Small intestine (tissue), 7 donors: Measurements from ENCODE around the gene PRR18. TPM values are rescaled to one million over a fixed set of nuclear protein-coding genes. Genes with fewer than 3 reads are reported as not detected.
A peak's percentile ranks its signal among the peaks of the same experiment; 100 is the strongest.

Experiments used
- DNase-seq, 2 donors: peaks; one replicate each; pipeline versions ENCODE4 v3.0.0 to v3.0.0-alpha.2; 2013
- FAIRE-seq: peaks from 2 replicates; lab custom pipeline; 2012; peaks lifted over from hg19 to GRCh38; lab: Jason Lieb, UNC
- H3K27ac ChIP-seq, 3 donors: one replicate each; pipeline ENCODE4 v1.5.1; 2013; ENCODE audit warnings: low read length in 2 of 3, mild to moderate bottlenecking in 2 of 3, control low read depth in 1 of 3, inconsistent platforms in 1 of 3, low read depth in 1 of 3, moderate library complexity in 1 of 3
- H3K27me3 ChIP-seq, 3 donors: one replicate each; pipeline ENCODE4 v1.6.1; 2013; ENCODE audit warnings: low read length in 3 of 3, inconsistent platforms in 1 of 3; ENCODE audit not compliant: control insufficient read depth in 3 of 3, insufficient read depth in 3 of 3
- H3K36me3 ChIP-seq, 3 donors: one replicate each; pipeline ENCODE4 v1.6.1; 2013; ENCODE audit warnings: low read length in 3 of 3, inconsistent platforms in 1 of 3, low read depth in 1 of 3, mild to moderate bottlenecking in 1 of 3, moderate library complexity in 1 of 3; ENCODE audit not compliant: control insufficient read depth in 3 of 3, insufficient read depth in 2 of 3
- H3K4me1 ChIP-seq, 3 donors: one replicate each; pipeline ENCODE4 v1.6.1; 2013; ENCODE audit warnings: low read length in 2 of 3, inconsistent platforms in 1 of 3, low read depth in 1 of 3, mild to moderate bottlenecking in 1 of 3, moderate library complexity in 1 of 3; ENCODE audit not compliant: control insufficient read depth in 3 of 3, insufficient read depth in 2 of 3
- H3K4me3 ChIP-seq, 3 donors: one replicate each; pipeline ENCODE4 v1.5.1; 2013; ENCODE audit warnings: low read length in 3 of 3, control low read depth in 1 of 3, inconsistent platforms in 1 of 3, low read depth in 1 of 3, mild to moderate bottlenecking in 1 of 3, moderate library complexity in 1 of 3
- H3K9me3 ChIP-seq, 2 donors: one replicate each; pipeline ENCODE4 v1.6.1; 2013; ENCODE audit warnings: low read depth in 1 of 2, low read length in 1 of 2; ENCODE audit not compliant: control insufficient read depth in 2 of 2, insufficient read depth in 1 of 2
- WGBS, 3 donors: extraction: QIAGEN DNeasy Blood & Tissue Kit; methylation state at CpG; one replicate each; pipeline ENCODE4 v1.1.7; 2013; 5-methylcytosine and 5-hydroxymethylcytosine counted together
- polyA plus RNA-seq, 4 donors: library from polyadenylated mRNA; stranded (reverse) in 3 of 4; unstranded in 1 of 4; fragments of 200-250 nt in 3 of 4; fragments of 120-200 nt in 1 of 4; gene quantifications; one replicate each; pipeline versions ENCODE4 v1.2.1 to v1.2.3, GENCODE V29; 2013
- donor health status: healthy with polysubstance abuse.
- donor health status: control.
- donor health status: control.
- donor health status: Bipolar disorder and iron deficiency.
- donor health status: healthy.

Gene PRR18
- polyA plus RNA-seq, 4 donors, result 0.43 to 0.68 (median 0.45) TPM; not detected in 1

DNA sequence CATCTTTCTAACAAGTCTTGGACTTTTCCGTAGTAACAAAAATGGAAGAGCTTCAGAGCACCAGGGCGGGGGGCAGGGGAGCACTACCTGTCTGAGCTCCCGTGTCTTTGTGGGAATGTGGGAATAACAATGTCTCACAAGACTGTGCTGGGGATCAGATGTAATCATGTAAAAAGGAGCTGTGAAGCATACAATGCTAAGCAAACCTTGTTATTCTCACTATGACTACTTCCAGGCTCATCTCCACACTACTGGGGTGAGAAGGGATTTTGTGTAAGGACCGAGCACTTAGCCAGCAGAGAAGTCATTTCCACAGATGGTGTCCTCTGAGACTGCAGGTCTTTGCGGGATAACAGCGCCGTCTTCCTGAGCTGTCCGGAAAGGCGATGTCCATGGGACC is 27.1 kb downstream of the PRR18 start:
- FAIRE-seq (no peak), DNase-seq (no peak)
- no peaks in the 10 kb centered on the region for H3K36me3 ChIP-seq
- no peak overlapping the region for H3K27ac ChIP-seq
- no peak overlapping the region for H3K4me3 ChIP-seq
- no peaks in the 10 kb centered on the region for H3K9me3 ChIP-seq
- no peaks in the 10 kb centered on the region for H3K4me1 ChIP-seq
- WGBS, 3 donors, result 85 to 94% (median 92%) methylated on average over 9 of the region's 9 CpGs
- H3K27me3 ChIP-seq, result peaks cover 0 to 26% (median 0%) of the 10 kb centered on the region in 3 donors

DNA sequence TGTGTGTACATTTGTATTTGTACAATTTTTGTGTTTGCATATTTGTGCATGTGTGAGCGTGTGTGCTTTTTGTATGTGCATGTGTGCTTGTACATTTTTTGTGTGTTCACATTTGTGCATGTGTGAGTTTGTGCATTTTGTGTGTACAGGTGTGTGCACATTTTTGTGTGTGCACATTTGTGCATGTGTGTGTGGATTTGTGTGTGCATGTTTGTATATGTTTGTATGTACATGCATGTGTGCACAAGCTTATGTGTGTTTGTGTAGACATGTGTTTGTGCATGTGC is 28.9 kb downstream of the PRR18 start:
- no peaks in the 10 kb centered on the region for H3K4me1 ChIP-seq
- H3K27me3 ChIP-seq, result peaks cover 0 to 24% (median 0%) of the 10 kb centered on the region in 3 donors
- no peak overlapping the region for H3K4me3 ChIP-seq
- DNase-seq (no peak), FAIRE-seq (no peak)
- no peaks in the 10 kb centered on the region for H3K36me3 ChIP-seq
- 96 to 100% (median 97%) methylated on average over 1 of the region's 1 CpG for WGBS, 3 donors
- H3K9me3 ChIP-seq, result no peaks in the 10 kb centered on the region
- H3K27ac ChIP-seq, result no peak overlapping the region

GRCh38 chr6:166278579-166279392 is 29.4 kb downstream of the PRR18 start:
- FAIRE-seq, result no peak
- DNase-seq, result no peak
- 60 to 79% (median 61%) methylated on average over 8 of the region's 8 CpGs for WGBS, 3 donors
- Histone ChIP-seq H3K27me3 (peaks cover 0 to 19% (median 0%) of the 10 kb centered on the region in 3 donors), H3K4me1 (no peaks in the 10 kb centered on the region), H3K27ac (no peak overlapping the region), H3K4me3 (no peak overlapping the region), H3K9me3 (no peaks in the 10 kb centered on the region), H3K36me3 (no peaks in the 10 kb centered on the region)

GRCh38 chr6:166277892-166278578 is 30.2 kb downstream of the PRR18 start:
- DNase-seq (no peak), FAIRE-seq (no peak)
- no peaks in the 10 kb centered on the region for H3K36me3 ChIP-seq
- no peak overlapping the region for H3K27ac ChIP-seq
- H3K4me3 ChIP-seq, result no peak overlapping the region
- no peaks in the 10 kb centered on the region for H3K4me1 ChIP-seq
- H3K9me3 ChIP-seq, result no peaks in the 10 kb centered on the region
- WGBS, 3 donors, result 82 to 84% (median 82%) methylated on average over 11 of the region's 11 CpGs
- peaks cover 0 to 12% (median 0%) of the 10 kb centered on the region in 3 donors for H3K27me3 ChIP-seq

DNA sequence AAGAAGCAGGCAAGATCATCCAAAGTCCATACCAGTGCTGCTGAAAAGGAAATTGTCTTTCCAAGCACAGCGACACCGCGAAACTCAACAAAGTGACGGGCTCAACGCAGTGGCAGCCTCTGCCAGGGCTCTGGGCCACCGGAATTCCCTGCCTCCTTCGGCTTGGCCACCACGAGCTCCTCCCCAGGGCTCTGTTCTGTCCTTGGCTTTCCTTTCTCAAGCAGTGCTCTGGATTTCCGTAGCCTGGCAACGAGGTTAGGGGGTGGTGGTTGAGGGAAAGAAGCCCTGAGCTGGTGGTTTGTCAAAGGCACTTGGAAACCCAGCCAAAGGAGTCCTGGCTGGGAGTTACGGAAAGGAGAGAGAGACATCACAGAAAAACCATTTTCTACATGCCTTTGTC is 31.2 kb downstream of the PRR18 start:
- Histone ChIP-seq H3K9me3 (no peaks in the 10 kb centered on the region), H3K27me3 (peaks cover 0 to 12% (median 0%) of the 10 kb centered on the region in 3 donors), H3K36me3 (no peaks in the 10 kb centered on the region), H3K27ac (no peak overlapping the region), H3K4me3 (no peak overlapping the region), H3K4me1 (no peaks in the 10 kb centered on the region)
- FAIRE-seq, result no peak
- no peak for DNase-seq
- WGBS, 3 donors, result 68 to 82% (median 73%) methylated on average over 11 of the region's 11 CpGs

DNA sequence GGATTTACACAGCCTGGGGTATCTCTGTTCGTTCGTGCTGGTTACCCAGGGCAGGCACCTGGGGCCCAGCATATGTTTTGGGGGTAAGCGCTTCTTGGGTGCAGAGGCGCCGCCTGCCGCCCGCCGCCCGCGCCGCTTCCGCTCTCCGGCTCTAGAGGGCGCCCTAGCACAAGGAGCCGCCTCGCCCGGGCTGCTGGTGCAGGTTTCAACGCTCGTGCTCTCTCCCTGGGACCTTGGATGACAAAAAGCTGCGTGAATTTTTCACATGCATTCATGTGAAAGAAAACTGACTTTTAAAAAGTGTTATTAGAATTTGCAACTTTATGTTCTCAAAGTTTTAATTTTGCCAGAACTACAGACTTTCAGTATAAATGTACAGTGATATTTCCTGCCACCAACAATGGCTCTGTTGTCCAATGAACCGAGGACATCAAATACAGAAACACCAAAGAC is 32.5 kb downstream of the PRR18 start:
- DNase-seq (peak; percentile 64 to 80), FAIRE-seq (no peak)
- H3K4me3 ChIP-seq, result no peak overlapping the region
- WGBS, 3 donors, result 1 to 3% (median 1%) methylated on average over 21 of the region's 21 CpGs
- no peaks in the 10 kb centered on the region for H3K36me3 ChIP-seq
- peaks cover 0 to 9% (median 0%) of the 10 kb centered on the region in 3 donors for H3K27me3 ChIP-seq
- no peaks in the 10 kb centered on the region for H3K9me3 ChIP-seq
- H3K27ac ChIP-seq, result no peak overlapping the region
- no peaks in the 10 kb centered on the region for H3K4me1 ChIP-seq

DNA sequence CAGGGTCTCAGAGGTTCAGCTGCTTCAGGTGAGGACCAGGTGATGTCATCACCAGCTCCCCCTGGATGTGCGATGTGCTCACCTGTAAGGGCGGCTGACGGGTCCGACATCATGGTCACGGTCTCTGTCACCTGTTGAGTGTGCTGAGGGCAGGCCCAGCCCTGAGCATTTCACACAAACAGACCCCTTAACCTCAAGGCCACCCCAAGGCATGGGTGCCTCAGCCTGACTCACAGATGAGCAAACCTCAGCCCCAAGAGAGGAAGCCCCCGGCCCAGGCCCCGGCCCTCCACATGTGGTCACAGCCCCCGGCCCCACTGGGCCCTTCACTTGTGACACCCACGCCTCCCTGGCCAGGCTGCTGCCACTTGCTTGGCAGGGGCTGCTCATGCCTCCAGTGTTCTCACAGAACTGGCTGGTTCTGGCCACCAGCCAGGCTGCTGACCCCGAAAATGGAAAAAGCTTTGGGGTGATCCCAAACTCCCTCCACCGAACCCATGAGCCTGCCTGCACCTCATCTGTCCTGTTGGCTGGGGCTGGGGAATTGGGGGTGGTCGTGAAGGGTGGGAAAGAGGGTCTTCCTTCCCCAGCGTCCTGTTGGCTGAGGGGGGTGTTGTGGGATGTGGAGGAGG is 33.3 kb downstream of the PRR18 start:
- Histone ChIP-seq H3K4me1 (no peaks in the 10 kb centered on the region), H3K9me3 (no peaks in the 10 kb centered on the region), H3K4me3 (no peak overlapping the region), H3K27me3 (peaks cover 0 to 13% (median 0%) of the 10 kb centered on the region in 3 donors), H3K27ac (no peak overlapping the region), H3K36me3 (no peaks in the 10 kb centered on the region)
- no peak for DNase-seq
- 76 to 80% (median 78%) methylated on average over 12 to 13 of the region's 13 CpGs for WGBS, 3 donors
- FAIRE-seq, result no peak

DNA sequence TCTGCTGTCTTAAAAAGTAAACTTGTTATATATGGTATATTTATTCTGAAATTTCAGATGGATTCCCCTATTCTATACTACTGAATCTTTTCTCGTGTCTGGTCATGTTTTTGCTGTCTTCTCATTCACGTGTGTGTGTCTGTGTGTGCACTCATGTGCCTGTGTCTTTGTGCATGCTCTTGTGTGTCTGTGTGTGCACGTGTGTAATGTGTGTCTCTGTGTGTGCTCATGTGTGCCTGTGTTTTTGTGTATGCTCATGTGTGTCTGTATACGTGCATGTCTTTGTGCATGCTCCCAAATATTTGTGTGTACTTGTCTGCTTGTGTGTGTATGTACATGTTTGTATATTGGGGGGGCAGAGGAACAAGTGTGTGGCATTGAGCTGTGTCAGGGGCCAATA is 34.0 kb downstream of the PRR18 start:
- no peaks in the 10 kb centered on the region for H3K36me3 ChIP-seq
- H3K27me3 ChIP-seq, result peaks cover 0 to 20% (median 0%) of the 10 kb centered on the region in 3 donors
- H3K4me1 ChIP-seq, result no peaks in the 10 kb centered on the region
- no peaks in the 10 kb centered on the region for H3K9me3 ChIP-seq
- FAIRE-seq, result no peak
- WGBS, 3 donors, result 69 to 76% (median 72%) methylated on average over 4 of the region's 4 CpGs
- no peak overlapping the region for H3K4me3 ChIP-seq
- no peak for DNase-seq
- H3K27ac ChIP-seq, result no peak overlapping the region
